B cell (primary cell): ENCODE data around the gene ACAN. TPM values are rescaled to one million over a fixed set of nuclear protein-coding genes. Genes with fewer than 3 reads are reported as not detected.

Source experiments
- ATAC-seq: fragments of 200-7000 bp; cut with Tn5 transposase; one replicate; pipeline ENCODE4 v1.10.0; 2021; ENCODE audit warnings: low read depth, mild to moderate bottlenecking, moderate number of reproducible peaks, moderate library complexity
- CTCF ChIA-PET: fragments of 350-600 bp; sonication (Branson Sonifier 250); formaldehyde crosslinking; loops from one replicate; lab custom pipeline; 2021; ENCODE audit warnings: antibody characterized with exemption, inconsistent platforms; lab: Charles Lee
- POLR2A ChIA-PET: fragments of 350-600 bp; sonication (Branson Sonifier 250); formaldehyde crosslinking; loops from one replicate; lab custom pipeline; 2021; ENCODE audit warnings: antibody characterized with exemption; lab: Charles Lee
- DNase-seq: peaks from one replicate; pipeline ENCODE4 v3.0.0; 2013
- H2AFZ ChIP-seq: 2 replicates; pipeline ENCODE4 v1.6.1; 2012; ENCODE audit warnings: mild to moderate bottlenecking, low read depth, low read length; ENCODE audit not compliant: insufficient read depth, poor library complexity, severe bottlenecking
- H3K27ac ChIP-seq, 2 donors: 1 replicate in 1 of 2; 2 replicates in 1 of 2; pipeline ENCODE4 v1.5.1; 2012 to 2013; ENCODE audit warnings: low read length in 2 of 2, mild to moderate bottlenecking in 2 of 2, moderate library complexity in 1 of 2
- H3K27me3 ChIP-seq, 4 experiments: fragments of 200-600 bp in 1 of 4; sonication (generic) in 1 of 4; replicated peaks in 1 of 4; 1 replicate in 2 of 4; 2 replicates in 2 of 4; pipeline versions ENCODE4 v1.6.1 to v1.7.0; 2013 to 2016; ENCODE audit warnings: low read length in 3 of 4, mild to moderate bottlenecking in 2 of 4, mixed read lengths in 1 of 4, moderate library complexity in 1 of 4; ENCODE audit not compliant: insufficient read depth in 4 of 4, control insufficient read depth in 3 of 4; ENCODE audit errors: control extremely low read depth in 1 of 4
- H3K36me3 ChIP-seq, 2 experiments: replicated peaks in 1 of 2; 1 replicate in 1 of 2; 2 replicates in 1 of 2; pipeline versions ENCODE4 v1.6.1 to v1.7.1; 2013; ENCODE audit warnings: low read length in 1 of 2; ENCODE audit not compliant: insufficient read depth in 2 of 2, control insufficient read depth in 1 of 2; ENCODE audit errors: control extremely low read depth in 1 of 2, extremely low read depth in 1 of 2
- H3K4me1 ChIP-seq, 2 donors: fragments of 200-600 bp in 1 of 2; sonication (generic) in 1 of 2; 1 replicate in 1 of 2; 2 replicates in 1 of 2; pipeline versions ENCODE4 v1.5.1 to v1.6.1; 2013 to 2017; ENCODE audit warnings: low read length in 2 of 2; ENCODE audit not compliant: control insufficient read depth in 2 of 2, insufficient read depth in 2 of 2
- H3K4me2 ChIP-seq: replicated peaks from 2 replicates; pipeline ENCODE3; 2012; ENCODE audit warnings: mild to moderate bottlenecking, low read depth, low read length; ENCODE audit not compliant: poor library complexity, severe bottlenecking
- H3K4me3 ChIP-seq, 5 experiments: fragments of 200-600 bp in 1 of 5; sonication (generic) in 1 of 5; 1 replicate in 3 of 5; 2 replicates in 2 of 5; pipeline versions ENCODE4 v1.5.1 to v1.7.0; 2011 to 2016; ENCODE audit warnings: low read length in 4 of 5, mild to moderate bottlenecking in 4 of 5, low read depth in 2 of 5, control low read depth in 1 of 5, moderate library complexity in 1 of 5; ENCODE audit not compliant: insufficient read depth in 1 of 5; ENCODE audit errors: control extremely low read depth in 1 of 5, extremely low read depth in 1 of 5
- H3K79me2 ChIP-seq: fragments of 200-600 bp; sonication (generic); one replicate; pipeline ENCODE4 v1.6.0; 2016; ENCODE audit warnings: low read length; ENCODE audit not compliant: control insufficient read depth, insufficient read depth
- H3K9ac ChIP-seq: fragments of 200-600 bp; sonication (generic); 2 replicates; pipeline ENCODE4 v1.6.1; 2017; ENCODE audit warnings: mild to moderate bottlenecking, low read length, moderate library complexity
- H3K9me3 ChIP-seq, 3 donors: one replicate each; pipeline versions ENCODE4 v1.6.1 to v1.7.1; 2013; ENCODE audit warnings: low read length in 2 of 3; ENCODE audit not compliant: control insufficient read depth in 2 of 3, insufficient read depth in 1 of 3; ENCODE audit errors: control extremely low read depth in 1 of 3
- H4K20me1 ChIP-seq: 2 replicates; pipeline ENCODE4 v1.6.0; 2012; ENCODE audit warnings: mild to moderate bottlenecking, low read length; ENCODE audit not compliant: insufficient read depth, control insufficient read depth, poor library complexity, severe bottlenecking
- H3K27ac Mint-ChIP-seq: one replicate; pipeline ENCODE4 v1.8.0; 2021; ENCODE audit warnings: mixed read lengths
- H3K27me3 Mint-ChIP-seq: one replicate; pipeline ENCODE4 v1.8.0; 2021; ENCODE audit warnings: mixed read lengths
- H3K4me1 Mint-ChIP-seq: one replicate; pipeline ENCODE4 v1.8.0; 2021; ENCODE audit warnings: mixed read lengths
- H3K4me3 Mint-ChIP-seq: one replicate; pipeline ENCODE4 v1.8.0; 2021; ENCODE audit warnings: mixed read lengths
- H3K9me3 Mint-ChIP-seq: one replicate; pipeline ENCODE4 v1.8.0; 2022; ENCODE audit warnings: mixed read lengths; ENCODE audit not compliant: insufficient read depth
- EZH2 ChIP-seq: IDR thresholded peaks from 2 replicates; pipeline ENCODE4 v1.6.1; 2012; ENCODE audit warnings: borderline replicate concordance, low read depth, mild to moderate bottlenecking, moderate library complexity, low read length; ENCODE audit not compliant: insufficient read depth, poor library complexity, severe bottlenecking
- WGBS: methylation state at CpG from one replicate; pipeline ENCODE4 v1.1.5; 2013; ENCODE audit warnings: missing lambda C conversion rate; ENCODE audit not compliant: insufficient coverage; 5-methylcytosine and 5-hydroxymethylcytosine counted together
- intact Hi-C: fragments of 100-400 bp; cut with micrococcal nuclease; formaldehyde crosslinking; loops from one replicate; pipeline ENCODE4 v1.10.0; 2022
- polyA plus RNA-seq: library from polyadenylated mRNA; depleted of rRNA; stranded (reverse); fragments of >200 nt; gene quantifications from 2 replicates; pipeline ENCODE4 v1.2.3, GENCODE V29; 2012
- total RNA-seq, 2 donors: library from RNA; stranded (reverse); fragments of 120-200 nt in 1 of 2; gene quantifications; 1 replicate in 1 of 2; 2 replicates in 1 of 2; pipeline versions ENCODE4 v1.2.3 to v1.2.4, GENCODE V29; 2013 to 2022
- TF ChIP-seq, protein P1 (sequence below): fragments of 200-600 bp; IDR thresholded peaks from one replicate; pipeline ENCODE4 v1.8.0; 2022; ENCODE audit warnings: antibody characterized with exemption, mild to moderate bottlenecking

Gene ACAN
- total and polyA plus RNA-seq, 2 donors (not counting 1 experiment from before 2014, with no cell fraction given), result 0.01 TPM; not detected in 1

DNA sequence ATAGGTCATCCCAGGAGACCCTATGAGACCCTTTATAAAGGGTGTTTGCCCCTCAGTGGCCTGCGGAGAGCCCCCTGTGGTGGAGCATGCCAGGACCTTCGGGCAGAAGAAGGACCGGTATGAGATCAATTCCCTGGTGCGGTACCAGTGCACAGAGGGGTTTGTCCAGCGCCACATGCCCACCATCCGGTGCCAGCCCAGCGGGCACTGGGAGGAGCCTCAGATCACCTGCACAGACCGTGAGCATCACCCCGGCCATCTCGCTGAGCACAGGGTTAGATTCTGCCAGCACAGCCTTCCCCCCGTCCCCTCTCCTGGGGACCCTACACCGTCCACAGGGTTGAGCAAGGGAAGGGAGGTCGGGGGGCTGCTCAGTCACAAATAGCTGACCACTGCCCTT lies 70.5 kb downstream of the ACAN start:
- no peak overlapping the region for H2AFZ ChIP-seq
- H3K27me3 ChIP-seq, result peaks cover 0 to 6% (median 0%) of the 10 kb centered on the region in 4 experiments
- H3K4me3 ChIP-seq, result no peak overlapping the region
- Mint-ChIP-seq H3K4me3 (no peak overlapping the region), H3K27ac (no peak overlapping the region), H3K27me3 (peaks cover 5% of the 10 kb centered on the region), H3K9me3 (no peaks in the 10 kb centered on the region), H3K4me1 (no peaks in the 10 kb centered on the region)
- H3K9ac ChIP-seq, result no peak overlapping the region
- H4K20me1 ChIP-seq, result no peaks in the 10 kb centered on the region
- DNase-seq (no peak), ATAC-seq (no peak)
- H3K9me3 ChIP-seq, result no peaks in the 10 kb centered on the region
- no peaks in the 10 kb centered on the region for H3K79me2 ChIP-seq
- H3K27ac ChIP-seq, result no peak overlapping the region
- intact Hi-C loops, result no loop called here
- no peaks in the 10 kb centered on the region for H3K36me3 ChIP-seq
- ChIA-PET CTCF (no interaction called here), POLR2A (no interaction called here)
- WGBS, result 94% methylated on average over 13 of the region's 13 CpGs
- no peak overlapping the region for H3K4me2 ChIP-seq
- TF ChIP-seq, protein P1, sequence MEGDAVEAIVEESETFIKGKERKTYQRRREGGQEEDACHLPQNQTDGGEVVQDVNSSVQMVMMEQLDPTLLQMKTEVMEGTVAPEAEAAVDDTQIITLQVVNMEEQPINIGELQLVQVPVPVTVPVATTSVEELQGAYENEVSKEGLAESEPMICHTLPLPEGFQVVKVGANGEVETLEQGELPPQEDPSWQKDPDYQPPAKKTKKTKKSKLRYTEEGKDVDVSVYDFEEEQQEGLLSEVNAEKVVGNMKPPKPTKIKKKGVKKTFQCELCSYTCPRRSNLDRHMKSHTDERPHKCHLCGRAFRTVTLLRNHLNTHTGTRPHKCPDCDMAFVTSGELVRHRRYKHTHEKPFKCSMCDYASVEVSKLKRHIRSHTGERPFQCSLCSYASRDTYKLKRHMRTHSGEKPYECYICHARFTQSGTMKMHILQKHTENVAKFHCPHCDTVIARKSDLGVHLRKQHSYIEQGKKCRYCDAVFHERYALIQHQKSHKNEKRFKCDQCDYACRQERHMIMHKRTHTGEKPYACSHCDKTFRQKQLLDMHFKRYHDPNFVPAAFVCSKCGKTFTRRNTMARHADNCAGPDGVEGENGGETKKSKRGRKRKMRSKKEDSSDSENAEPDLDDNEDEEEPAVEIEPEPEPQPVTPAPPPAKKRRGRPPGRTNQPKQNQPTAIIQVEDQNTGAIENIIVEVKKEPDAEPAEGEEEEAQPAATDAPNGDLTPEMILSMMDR, result no peak
- TF ChIP-seq EZH2, result no peak
- H3K4me1 ChIP-seq, result no peaks in the 10 kb centered on the region

DNA sequence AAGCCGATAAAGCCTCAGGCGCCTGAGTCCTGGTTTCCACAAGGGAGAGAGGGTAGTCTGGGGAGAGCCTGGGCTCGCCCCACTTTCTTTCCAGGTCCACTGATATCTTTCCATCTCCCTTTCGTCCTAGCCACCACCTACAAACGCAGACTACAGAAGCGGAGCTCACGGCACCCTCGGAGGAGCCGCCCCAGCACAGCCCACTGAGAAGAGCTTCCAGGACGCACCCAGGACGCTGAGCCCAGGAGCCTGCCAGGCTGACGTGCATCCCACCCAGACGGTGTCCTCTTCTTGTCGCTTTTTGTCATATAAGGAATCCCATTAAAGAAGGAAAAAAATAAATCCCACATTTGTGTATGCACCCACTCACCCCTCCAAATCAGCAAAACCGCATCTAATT lies 71.0 kb downstream of the ACAN start:
- WGBS, result 88% methylated on average over 10 of the region's 15 CpGs
- ChIA-PET CTCF (no interaction called here), POLR2A (no interaction called here)
- DNase-seq (no peak), ATAC-seq (no peak)
- H3K9ac ChIP-seq, result no peak overlapping the region
- Mint-ChIP-seq H3K9me3 (no peaks in the 10 kb centered on the region), H3K27ac (no peak overlapping the region), H3K4me3 (no peak overlapping the region), H3K27me3 (peaks cover 5% of the 10 kb centered on the region), H3K4me1 (no peaks in the 10 kb centered on the region)
- no peak overlapping the region for H3K4me2 ChIP-seq
- no peaks in the 10 kb centered on the region for H4K20me1 ChIP-seq
- no peaks in the 10 kb centered on the region for H3K9me3 ChIP-seq
- TF ChIP-seq EZH2, result no peak
- TF ChIP-seq, protein P1, result no peak
- H3K36me3 ChIP-seq, result no peaks in the 10 kb centered on the region
- no peak overlapping the region for H2AFZ ChIP-seq
- no peaks in the 10 kb centered on the region for H3K79me2 ChIP-seq
- H3K4me3 ChIP-seq, result no peak overlapping the region
- no peaks in the 10 kb centered on the region for H3K4me1 ChIP-seq
- peaks cover 0 to 6% (median 0%) of the 10 kb centered on the region in 4 experiments for H3K27me3 ChIP-seq
- intact Hi-C loops, result no loop called here
- no peak overlapping the region for H3K27ac ChIP-seq
